Neuronal stem cell (in vitro differentiated cells): ENCODE measurements around the gene SOD2.

Experiments
- DNase-seq: peaks from one replicate; pipeline ENCODE4 v3.0.0-alpha.2; 2013; ENCODE audit warnings: low spot score
- H2AFZ ChIP-seq: one replicate; pipeline ENCODE4 v1.6.1; 2013; ENCODE audit warnings: mild to moderate bottlenecking, low read length, inconsistent platforms
- H2AK5ac ChIP-seq: 2 replicates; pipeline ENCODE4 v1.6.1; 2013; ENCODE audit warnings: low read depth, mild to moderate bottlenecking, inconsistent platforms, low read length, moderate library complexity, mixed read lengths
- H2BK120ac ChIP-seq: 2 replicates; pipeline ENCODE4 v1.6.1; 2013; ENCODE audit warnings: low read depth, mild to moderate bottlenecking, inconsistent platforms, low read length, moderate library complexity, mixed read lengths
- H2BK12ac ChIP-seq: one replicate; pipeline ENCODE4 v1.6.1; 2013; ENCODE audit warnings: low read length, inconsistent platforms
- H2BK15ac ChIP-seq: 2 replicates; pipeline ENCODE4 v1.6.1; 2013; ENCODE audit warnings: mild to moderate bottlenecking, low read length, inconsistent platforms, mixed read lengths
- H2BK5ac ChIP-seq: one replicate; pipeline ENCODE4 v1.6.1; 2013; ENCODE audit warnings: inconsistent platforms, mild to moderate bottlenecking, low read length, moderate library complexity
- H3K14ac ChIP-seq: one replicate; pipeline ENCODE4 v1.6.1; 2013; ENCODE audit warnings: low read length, inconsistent platforms
- H3K18ac ChIP-seq: 2 replicates; pipeline ENCODE4 v1.6.1; 2013; ENCODE audit warnings: low read length, inconsistent platforms
- H3K23ac ChIP-seq: 2 replicates; pipeline ENCODE4 v1.6.1; 2013; ENCODE audit warnings: low read depth, mild to moderate bottlenecking, mixed read lengths, low read length, inconsistent platforms; ENCODE audit not compliant: poor library complexity
- H3K27ac ChIP-seq: replicated peaks from 3 replicates; pipeline ENCODE4 v1.5.1; 2013; ENCODE audit warnings: low read length, inconsistent platforms
- H3K27me3 ChIP-seq, 3 experiments: 2 replicates each; pipeline ENCODE4 v1.6.1; 2013; ENCODE audit warnings: low read length in 3 of 3, mild to moderate bottlenecking in 2 of 3, inconsistent platforms in 1 of 3, low read depth in 1 of 3, mixed read lengths in 1 of 3, moderate library complexity in 1 of 3; ENCODE audit not compliant: control insufficient read depth in 3 of 3, insufficient read depth in 3 of 3
- H3K36me3 ChIP-seq, 2 donors: replicated peaks in 1 of 2; 2 replicates each; pipeline ENCODE4 v1.6.1; 2013; ENCODE audit warnings: low read length in 2 of 2; ENCODE audit not compliant: control insufficient read depth in 2 of 2, insufficient read depth in 2 of 2
- H3K4ac ChIP-seq: 2 replicates; pipeline ENCODE4 v1.6.1; 2013; ENCODE audit warnings: inconsistent platforms, mild to moderate bottlenecking, low read length, moderate library complexity
- H3K4me1 ChIP-seq, 2 donors: 1 replicate in 1 of 2; 2 replicates in 1 of 2; pipeline ENCODE4 v1.6.1; 2013; ENCODE audit warnings: low read length in 2 of 2, low read depth in 1 of 2; ENCODE audit not compliant: control insufficient read depth in 2 of 2, insufficient read depth in 1 of 2
- H3K4me2 ChIP-seq: one replicate; pipeline ENCODE4 v1.6.1; 2013; ENCODE audit warnings: mild to moderate bottlenecking, low read length, inconsistent platforms; ENCODE audit not compliant: insufficient read depth, poor library complexity, severe bottlenecking
- H3K4me3 ChIP-seq, 2 donors: 2 replicates each; pipeline ENCODE4 v1.5.1; 2013; ENCODE audit warnings: low read length in 2 of 2, mild to moderate bottlenecking in 2 of 2, inconsistent platforms in 1 of 2, moderate library complexity in 1 of 2
- H3K79me1 ChIP-seq: one replicate; pipeline ENCODE4 v1.6.1; 2013; ENCODE audit warnings: low read depth, mild to moderate bottlenecking, inconsistent platforms, low read length, moderate library complexity
- H3K9ac ChIP-seq: one replicate; pipeline ENCODE4 v1.6.1; 2013; ENCODE audit warnings: mild to moderate bottlenecking, low read depth, low read length, inconsistent platforms; ENCODE audit not compliant: poor library complexity
- H3K9me3 ChIP-seq, 2 donors: replicated peaks in 1 of 2; 2 replicates each; pipeline versions ENCODE3 to v1.6.1; 2013; ENCODE audit warnings: low read length in 2 of 2, mild to moderate bottlenecking in 2 of 2, inconsistent platforms in 1 of 2, low read depth in 1 of 2, mixed read lengths in 1 of 2, moderate library complexity in 1 of 2; ENCODE audit not compliant: control insufficient read depth in 2 of 2, insufficient read depth in 1 of 2
- H4K8ac ChIP-seq: one replicate; pipeline ENCODE4 v1.6.1; 2013; ENCODE audit warnings: low read depth, mild to moderate bottlenecking, inconsistent platforms, low read length, moderate library complexity
- H4K91ac ChIP-seq: one replicate; pipeline ENCODE4 v1.6.1; 2013; ENCODE audit warnings: low read length, low read depth, mild to moderate bottlenecking, inconsistent platforms; ENCODE audit not compliant: poor library complexity
- WGBS, 2 donors: extraction: QIAGEN DNeasy Blood & Tissue Kit; methylation state at CpG; one replicate each; pipeline ENCODE4 v1.1.7; 2013; ENCODE audit warnings: missing lambda C conversion rate in 2 of 2, mixed read lengths in 1 of 2; ENCODE audit not compliant: insufficient read length in 2 of 2, insufficient replicate concordance in 1 of 2; ENCODE audit errors: extremely low coverage in 2 of 2; 5-methylcytosine and 5-hydroxymethylcytosine counted together

The SOD2 gene

GRCh38 chr6:159681191-159681880 is 11.7 kb downstream of the SOD2 start:
- H2AFZ ChIP-seq = no peak overlapping the region
- H3K27ac ChIP-seq = no peak overlapping the region
- H2BK12ac ChIP-seq = no peak overlapping the region
- H3K9me3 ChIP-seq = no peaks in the 10 kb centered on the region
- H2BK120ac ChIP-seq = no peak overlapping the region
- no peaks in the 10 kb centered on the region for H3K4me1 ChIP-seq
- H3K4me3 ChIP-seq = no peak overlapping the region
- H4K91ac ChIP-seq = no peak overlapping the region
- H2AK5ac ChIP-seq = no peak overlapping the region
- no peak overlapping the region for H3K18ac ChIP-seq
- H3K23ac ChIP-seq = no peak overlapping the region
- no peak overlapping the region for H2BK5ac ChIP-seq
- WGBS, 2 donors = no CpG with 5 or more reads among the region's 10 CpGs
- no peak overlapping the region for H3K4me2 ChIP-seq
- H3K79me1 ChIP-seq = peaks cover 2% of the 10 kb centered on the region
- no peak overlapping the region for H4K8ac ChIP-seq
- no peak for DNase-seq
- peaks cover 10 to 80% of the 10 kb centered on the region in 2 donors for H3K36me3 ChIP-seq
- no peak overlapping the region for H3K14ac ChIP-seq
- no peak overlapping the region for H2BK15ac ChIP-seq
- H3K27me3 ChIP-seq = no peaks in the 10 kb centered on the region
- H3K9ac ChIP-seq = no peak overlapping the region
- no peak overlapping the region for H3K4ac ChIP-seq

- no peak overlapping the region for H3K9ac ChIP-seq
- H2BK120ac ChIP-seq = no peak overlapping the region
- H2AFZ ChIP-seq = no peak overlapping the region
- H3K27ac ChIP-seq = no peak overlapping the region
- H3K27me3 ChIP-seq = no peaks in the 10 kb centered on the region
- H4K8ac ChIP-seq = no peak overlapping the region
- DNase-seq = no peak
- H3K4me1 ChIP-seq = no peaks in the 10 kb centered on the region
- no peak overlapping the region for H3K23ac ChIP-seq
- no peak overlapping the region for H2AK5ac ChIP-seq
- no peak overlapping the region for H2BK12ac ChIP-seq
- H3K14ac ChIP-seq = no peak overlapping the region
- H3K18ac ChIP-seq = no peak overlapping the region
- no peak overlapping the region for H2BK15ac ChIP-seq
- no CpG with 5 or more reads among the region's 3 CpGs for WGBS, 2 donors
- no peak overlapping the region for H2BK5ac ChIP-seq
- H3K4me3 ChIP-seq = no peak overlapping the region
- no peak overlapping the region for H4K91ac ChIP-seq
- H3K4me2 ChIP-seq = no peak overlapping the region
- peaks cover 10 to 69% of the 10 kb centered on the region in 2 donors for H3K36me3 ChIP-seq
- H3K9me3 ChIP-seq = no peaks in the 10 kb centered on the region
- peaks cover 2% of the 10 kb centered on the region for H3K79me1 ChIP-seq
- H3K4ac ChIP-seq = no peak overlapping the region
Observed at GRCh38 chr6:159680104-159680503, 12.9 kb downstream of the SOD2 start.

DNA sequence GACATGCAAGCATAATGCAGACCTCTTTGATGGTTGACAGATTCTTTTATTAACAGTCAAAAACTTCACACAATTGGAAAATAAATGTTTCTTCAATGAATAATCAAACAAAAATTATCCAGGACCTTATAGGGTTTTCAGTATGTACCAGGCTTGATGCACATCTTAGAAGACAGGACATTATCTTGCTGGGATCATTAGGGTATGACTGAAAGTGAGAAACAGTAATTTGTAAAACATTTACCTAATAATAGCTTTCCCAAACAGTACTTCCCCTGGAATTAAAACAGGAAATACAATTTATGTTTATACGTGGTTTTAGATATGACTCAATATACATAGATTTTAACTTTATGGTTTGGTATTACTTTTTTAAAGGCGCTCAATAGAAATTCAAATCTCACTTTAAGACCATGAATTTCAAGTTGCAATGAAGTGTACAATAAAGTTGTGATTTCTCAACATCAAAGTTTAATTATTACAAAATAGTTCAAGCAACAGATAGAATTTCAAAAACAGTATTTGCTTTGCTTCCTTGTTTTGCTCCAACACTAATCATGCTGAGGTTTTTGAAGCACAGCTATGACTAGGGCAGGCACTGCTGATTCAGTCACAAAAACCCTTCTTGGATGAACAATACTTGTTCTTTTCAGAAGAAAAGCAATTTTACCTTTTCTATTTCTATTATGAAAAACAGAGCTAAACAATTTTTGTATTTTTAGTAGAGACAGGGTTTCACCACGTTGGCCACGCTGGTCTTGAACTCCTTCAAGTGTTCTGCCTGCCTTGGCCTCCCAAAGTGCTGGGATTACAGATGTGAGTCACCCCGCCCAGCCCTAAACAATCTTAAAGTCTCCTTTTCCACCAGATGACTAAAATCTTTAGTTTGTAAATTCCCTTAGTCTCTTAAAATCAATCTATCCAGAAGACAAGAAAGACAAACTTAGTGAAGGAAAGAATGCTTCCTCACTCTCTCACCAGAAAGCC is 13.7 kb downstream of the SOD2 start:
- Histone ChIP-seq H3K9me3 (no peaks in the 10 kb centered on the region), H3K4me3 (no peak overlapping the region), H3K4me2 (no peak overlapping the region), H3K4me1 (no peaks in the 10 kb centered on the region), H4K91ac (no peak overlapping the region), H3K14ac (no peak overlapping the region), H2AK5ac (no peak overlapping the region), H3K9ac (no peak overlapping the region), H2BK12ac (no peak overlapping the region), H3K23ac (no peak overlapping the region), H4K8ac (no peak overlapping the region), H3K79me1 (peaks cover 2% of the 10 kb centered on the region), H2BK5ac (no peak overlapping the region), H3K36me3 (peaks cover 8 to 62% of the 10 kb centered on the region in 2 donors), H2BK120ac (no peak overlapping the region), H3K27me3 (no peaks in the 10 kb centered on the region), H3K4ac (no peak overlapping the region), H3K27ac (no peak overlapping the region), H2AFZ (no peak overlapping the region), H3K18ac (no peak overlapping the region), H2BK15ac (no peak overlapping the region)
- no CpG with 5 or more reads among the region's 5 CpGs for WGBS, 2 donors
- DNase-seq = no peak

GRCh38 chr6:159678574-159678973 is 14.5 kb downstream of the SOD2 start:
- Histone ChIP-seq H4K8ac (no peak overlapping the region), H3K14ac (no peak overlapping the region), H2BK12ac (no peak overlapping the region), H2AK5ac (no peak overlapping the region), H3K4ac (no peak overlapping the region), H2BK120ac (no peak overlapping the region), H3K27ac (no peak overlapping the region), H3K27me3 (no peaks in the 10 kb centered on the region), H3K18ac (no peak overlapping the region), H3K9me3 (no peaks in the 10 kb centered on the region), H3K79me1 (peaks cover 2% of the 10 kb centered on the region), H3K23ac (no peak overlapping the region), H3K4me1 (no peaks in the 10 kb centered on the region), H2AFZ (no peak overlapping the region), H2BK5ac (no peak overlapping the region), H3K9ac (no peak overlapping the region), H3K4me3 (no peak overlapping the region), H4K91ac (no peak overlapping the region), H3K4me2 (no peak overlapping the region), H3K36me3 (peaks cover 5 to 54% of the 10 kb centered on the region in 2 donors), H2BK15ac (no peak overlapping the region)
- DNase-seq = no peak
- no CpG with 5 or more reads among the region's 3 CpGs for WGBS, 2 donors
